ENCODE measurements around the gene LAMC3.

DNA sequence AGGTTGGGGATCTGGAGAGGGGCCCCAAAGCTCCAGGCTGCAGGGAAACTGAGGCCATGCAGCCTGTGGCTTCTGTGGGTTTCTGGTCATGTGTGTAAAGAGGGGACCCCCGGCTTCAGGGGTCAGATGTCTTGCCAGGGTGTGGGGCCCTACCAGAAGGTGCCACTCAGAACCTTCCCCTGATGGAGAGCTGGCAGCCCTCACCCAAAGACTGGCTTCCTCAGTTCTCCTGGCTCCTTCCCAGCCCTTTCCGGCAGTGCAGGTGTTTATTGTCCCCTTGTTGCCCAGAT, 11.6 kb upstream of the LAMC3 start:
- TF ChIP-seq CTCF (IDR thresholded peaks at IDR 0.05; ENCODE audit: insufficient read depth, low read depth, low read length) = no peak
- TF ChIP-seq EZH2 (IDR thresholded peaks at IDR 0.05; ENCODE audit: insufficient read depth, low read length) = no peak

Data from astrocyte (in vitro differentiated cells and primary cell).